HL-60/S4 treated with retinoic acid at 250 ng/mL for 4 days and 3 days (cell line): ENCODE measurements around the gene KRT23.

Experiments used
- in situ Hi-C: fragments of 300-500 bp; cut with MboI; formaldehyde crosslinking; loops from 2 replicates; pipeline ENCODE4 v1.7.0; 2022; ENCODE audit warnings: low sequenced_read_pairs

KRT23 gene

DNA sequence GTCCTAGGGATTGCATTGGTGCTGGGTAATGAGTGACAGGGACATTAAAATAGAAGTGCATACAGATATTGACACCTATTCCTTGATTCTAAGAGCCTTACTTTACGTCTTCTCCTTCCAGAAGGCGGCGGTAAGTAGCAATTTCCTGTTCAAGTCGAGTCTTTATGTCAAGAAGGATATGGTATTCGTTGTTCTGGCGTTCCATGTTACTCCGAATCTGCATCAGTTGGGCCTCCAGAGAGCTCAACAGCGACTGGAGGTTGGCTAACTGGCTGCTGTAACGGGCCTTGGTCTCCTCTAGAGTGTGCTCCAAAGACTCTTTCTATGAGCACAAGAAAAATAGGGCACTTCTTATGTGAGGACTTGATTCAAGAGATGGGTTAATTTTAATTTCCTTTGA is 59.4 kb downstream of the KRT23 start:
- in situ Hi-C loops, result no loop called here

DNA sequence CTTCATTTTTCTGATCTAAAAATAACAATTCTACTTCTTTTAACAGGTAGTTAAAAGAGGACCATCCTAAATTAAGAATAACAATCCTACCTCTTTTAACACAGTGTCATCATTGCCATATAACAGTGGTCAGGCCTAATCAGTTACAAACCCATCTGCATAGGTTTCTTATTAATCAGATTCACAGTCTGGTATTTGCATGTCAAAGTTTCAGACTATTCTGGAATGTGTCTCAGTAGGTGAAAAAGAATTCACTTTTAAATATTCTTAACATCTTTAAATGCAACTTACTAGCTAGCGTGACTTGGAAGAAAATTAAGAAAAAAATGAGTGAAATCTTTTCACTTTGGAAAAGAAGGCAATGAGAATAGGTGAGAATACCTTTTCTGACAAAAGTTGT is 63.6 kb downstream of the KRT23 start:
- in situ Hi-C loops, result no loop called here

DNA sequence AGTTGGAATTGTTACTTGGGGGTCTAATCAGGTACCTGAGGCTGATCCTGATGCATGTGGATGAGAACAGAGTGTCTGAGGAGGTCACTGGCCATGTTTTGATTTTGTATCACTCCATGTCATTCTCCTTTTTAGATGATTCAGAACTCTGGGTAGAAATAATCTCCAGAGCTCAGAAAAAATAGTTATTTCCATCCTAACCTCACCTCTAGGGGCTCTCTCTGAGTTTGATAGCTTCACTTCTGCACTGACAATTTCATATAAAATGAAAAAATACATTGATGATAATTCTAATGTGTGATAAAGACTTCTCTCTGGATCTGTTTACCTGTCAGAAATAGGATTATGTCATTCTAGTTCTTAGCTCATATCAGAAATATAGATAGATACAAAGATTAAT is 64.2 kb downstream of the KRT23 start:
- in situ Hi-C loops, result no loop called here
